ENCODE measurements around the gene CDH11.

CDH11 gene

DNA sequence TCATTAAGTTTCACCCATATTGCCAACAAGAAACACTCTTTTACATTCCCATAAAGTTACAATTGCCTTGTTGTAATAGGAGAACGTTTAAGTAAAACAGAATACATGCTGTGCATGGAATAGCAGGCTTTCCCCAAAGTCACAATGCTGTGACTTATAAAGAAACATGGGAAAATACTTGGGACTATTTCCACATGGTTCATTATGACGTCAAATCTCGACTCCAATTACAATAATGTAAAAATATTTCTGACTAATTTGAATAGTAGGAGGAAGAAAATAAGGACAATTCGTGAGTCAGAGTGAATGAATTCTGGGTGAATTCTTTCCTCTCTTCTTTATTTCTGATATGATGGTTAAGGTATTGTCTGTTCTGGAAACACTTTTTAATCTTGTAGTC is 52.8 kb downstream of the CDH11 start:
- no peak for DNase-seq

DNA sequence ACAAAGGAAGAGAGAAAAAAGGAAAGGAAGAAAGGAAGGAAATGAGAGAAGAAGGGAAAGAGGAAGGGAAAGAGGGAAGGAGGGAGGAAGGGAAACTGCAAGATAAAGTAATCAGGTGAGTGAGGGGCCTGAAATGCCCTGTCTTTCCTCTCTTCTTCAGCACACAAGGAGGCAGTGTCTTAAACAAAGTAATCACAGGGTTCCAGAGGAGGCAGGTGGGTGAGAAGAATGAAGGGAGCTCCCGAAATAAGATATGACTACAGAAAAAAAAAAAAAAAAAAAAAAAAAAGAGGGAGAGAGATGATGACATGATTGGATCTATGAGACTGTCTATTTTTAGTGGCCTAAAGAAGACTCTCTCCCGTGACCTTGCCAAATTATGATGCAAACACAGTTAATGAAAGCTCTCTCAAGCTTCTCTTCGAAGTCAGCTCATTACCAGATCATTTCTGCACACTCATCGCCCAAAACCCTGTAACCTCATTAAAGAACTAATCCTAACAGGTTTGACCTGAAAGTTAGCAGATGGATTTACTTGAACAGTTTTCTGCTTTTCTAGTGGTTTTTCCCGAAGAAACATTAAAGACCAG is 53.6 kb downstream of the CDH11 start:
- DNase-seq = no peak

GRCh38 chr16:65066651-65067050 is 55.2 kb downstream of the CDH11 start:
- no peak for DNase-seq

GRCh38 chr16:65065031-65065430 is 56.8 kb downstream of the CDH11 start:
- DNase-seq = no peak

- DNase-seq = no peak
Measured at GRCh38 chr16:65064131-65064530, 57.7 kb downstream of the CDH11 start.

DNA sequence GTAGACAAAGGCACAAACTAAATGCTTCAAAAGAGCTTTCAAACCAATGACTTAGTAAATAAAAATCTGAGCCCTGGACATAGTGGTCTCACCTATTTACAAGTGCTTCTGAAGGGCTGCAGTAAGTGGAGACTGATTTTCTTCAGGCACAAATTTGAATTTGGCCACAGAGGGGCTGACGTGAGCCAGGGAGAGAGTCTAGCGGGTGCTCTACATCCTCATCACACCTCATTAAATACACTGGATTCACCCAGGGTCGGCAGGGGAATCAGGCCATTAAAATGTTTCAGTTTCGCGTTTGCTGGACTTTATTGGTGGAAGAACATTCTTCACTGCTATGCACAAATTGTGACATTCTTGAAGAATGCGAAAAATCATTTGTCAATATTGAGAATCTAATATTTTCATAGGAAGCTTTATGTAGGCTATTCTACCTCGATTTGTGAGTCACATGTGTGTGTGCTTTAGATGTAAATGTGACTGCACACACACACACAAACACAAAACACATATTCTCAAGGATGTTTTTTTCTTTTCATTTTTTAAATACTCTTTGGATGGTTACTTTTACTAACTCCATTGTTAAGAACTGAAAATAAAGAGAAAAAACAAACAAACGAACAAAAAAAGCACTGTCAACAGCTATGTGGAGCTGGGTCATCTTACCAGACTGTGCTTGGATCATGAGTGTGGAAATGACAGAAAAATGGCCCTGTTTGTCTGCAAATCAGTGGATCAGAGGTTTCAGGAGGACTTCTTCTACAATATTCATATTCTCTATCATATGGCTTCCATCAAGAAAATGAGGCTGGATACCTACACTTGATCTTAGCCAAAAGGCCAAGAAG is 58.9 kb downstream of the CDH11 start:
- DNase-seq = no peak

GRCh38 chr16:65061935-65062518 is 59.8 kb downstream of the CDH11 start:
- DNase-seq = no peak

DNA sequence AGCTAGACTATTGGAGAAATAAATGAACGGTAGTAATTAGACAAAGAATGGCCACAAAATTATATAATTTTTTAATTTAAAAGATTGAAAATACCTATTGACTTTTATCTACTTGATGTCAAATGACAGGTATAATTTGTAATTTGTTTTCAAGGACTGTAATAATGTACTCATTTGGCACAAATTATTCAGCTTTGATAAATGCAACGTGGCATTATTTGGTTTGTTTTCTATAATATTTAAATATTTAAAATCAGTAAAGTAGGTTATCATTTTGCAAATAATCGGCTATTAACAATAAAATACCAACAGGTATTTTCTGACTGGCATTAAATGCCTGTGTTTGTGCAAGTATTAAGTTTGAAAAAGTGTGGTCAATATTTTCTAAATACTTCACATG is 60.6 kb downstream of the CDH11 start:
- no peak for DNase-seq

- DNase-seq = no peak
Measured at GRCh38 chr16:65059406-65059980, 62.4 kb downstream of the CDH11 start.

DNA sequence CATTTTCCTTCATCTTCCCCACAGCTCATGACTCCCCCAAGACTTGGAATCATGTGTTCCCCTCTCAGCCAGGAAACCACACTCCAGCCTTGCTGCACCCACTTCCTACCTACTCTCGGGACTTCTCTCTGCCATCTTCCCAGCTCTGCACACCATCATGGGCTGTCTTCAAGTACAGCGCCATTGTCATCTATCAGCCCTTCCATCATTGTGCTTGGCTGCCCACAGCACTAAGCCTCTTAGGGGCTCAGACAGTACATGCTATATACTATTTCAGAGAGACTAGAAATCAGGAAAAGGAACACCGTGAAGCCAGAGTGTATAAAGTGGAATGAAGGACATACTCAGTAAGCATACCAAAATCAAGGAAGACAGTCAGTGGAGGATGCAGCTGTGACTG is 64.7 kb downstream of the CDH11 start:
- DNase-seq = no peak

- DNase-seq = no peak
Measured at GRCh38 chr16:65054457-65054856, 67.4 kb downstream of the CDH11 start.

- DNase-seq = no peak
Measured at GRCh38 chr16:65049679-65050078, 72.2 kb downstream of the CDH11 start.

DNA sequence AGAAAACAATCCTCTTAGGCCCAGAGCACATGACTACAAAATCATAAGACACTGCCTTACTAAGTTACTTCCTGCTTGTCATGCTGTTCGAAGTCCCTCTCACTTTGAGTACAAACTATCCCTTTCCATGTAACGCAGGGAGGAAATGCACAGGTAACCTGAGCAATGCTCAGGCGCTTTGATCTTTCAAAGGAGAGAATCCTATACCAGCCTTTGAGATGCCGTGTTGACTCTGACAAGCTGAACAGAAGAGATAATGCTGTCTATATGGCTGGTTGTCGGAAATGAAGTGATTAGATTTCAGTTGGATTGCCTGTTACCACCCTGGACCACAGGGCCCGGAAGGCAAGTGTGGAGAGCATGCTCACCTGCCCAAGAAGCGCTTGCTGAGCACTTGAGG is 75.9 kb downstream of the CDH11 start:
- no peak for DNase-seq

- no peak for DNase-seq
Measured at GRCh38 chr16:65044873-65045272, 77.0 kb downstream of the CDH11 start.

DNA sequence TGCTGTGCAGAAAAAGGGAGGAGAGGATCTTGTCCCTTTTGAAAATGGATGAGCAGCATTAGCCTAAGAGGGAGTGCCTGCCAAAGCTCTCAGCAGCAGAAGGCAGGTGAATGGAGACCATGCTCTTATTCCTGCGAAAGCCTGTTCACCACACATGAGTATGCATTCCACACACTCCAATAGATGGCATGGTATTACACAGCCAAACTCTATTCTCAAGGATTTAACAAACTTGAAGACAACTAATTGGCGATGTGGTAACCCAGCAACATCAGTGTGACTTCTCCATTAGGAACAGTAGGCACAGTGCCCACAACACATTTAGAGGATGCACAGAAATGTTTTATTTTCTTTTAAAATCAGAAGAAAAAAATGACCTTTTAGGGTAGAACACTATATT is 77.8 kb downstream of the CDH11 start:
- no peak for DNase-seq

- no peak for DNase-seq
Measured at GRCh38 chr16:65042438-65043365, 79.2 kb downstream of the CDH11 start.

- no peak for DNase-seq
Measured at GRCh38 chr16:65041667-65042066, 80.2 kb downstream of the CDH11 start.

DNA sequence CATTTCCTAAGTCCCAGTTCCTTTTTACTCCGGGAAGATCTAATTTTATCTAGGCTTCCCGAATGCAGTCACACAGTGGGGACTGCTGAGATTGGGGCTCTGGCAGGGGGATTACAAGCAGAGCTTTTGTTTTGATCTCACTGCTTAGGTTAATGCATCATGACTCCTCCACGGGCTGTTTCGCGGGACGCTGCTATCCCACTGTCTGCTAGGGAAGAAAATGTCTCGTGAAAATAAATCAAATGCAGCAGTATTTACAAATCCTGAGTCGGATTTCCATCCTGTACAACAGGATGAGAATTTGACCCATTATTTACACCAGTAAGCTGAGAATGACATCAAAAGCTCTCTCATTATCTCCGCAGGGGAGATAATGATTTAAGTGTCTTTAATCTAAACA is 83.8 kb downstream of the CDH11 start:
- DNase-seq = no peak

DNA sequence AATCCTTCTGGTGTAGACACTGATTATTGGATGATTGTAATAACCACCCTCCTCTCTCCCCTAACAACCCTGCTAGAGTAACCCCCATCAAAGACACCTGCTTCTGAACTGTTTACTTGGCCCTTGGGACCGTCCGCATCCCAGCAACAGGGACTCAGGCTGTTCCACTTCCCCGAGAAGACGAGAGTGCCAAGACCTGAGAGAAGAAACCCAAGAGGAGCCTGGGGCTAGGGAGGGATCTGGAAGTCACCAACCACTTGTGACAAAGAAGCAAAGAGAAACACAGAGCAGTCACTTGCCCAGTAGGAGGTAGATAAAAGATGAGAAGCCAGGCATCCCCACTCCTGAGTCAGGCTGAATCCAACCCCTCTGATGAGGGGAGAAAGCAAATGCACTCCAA is 84.3 kb downstream of the CDH11 start:
- DNase-seq = no peak

DNA sequence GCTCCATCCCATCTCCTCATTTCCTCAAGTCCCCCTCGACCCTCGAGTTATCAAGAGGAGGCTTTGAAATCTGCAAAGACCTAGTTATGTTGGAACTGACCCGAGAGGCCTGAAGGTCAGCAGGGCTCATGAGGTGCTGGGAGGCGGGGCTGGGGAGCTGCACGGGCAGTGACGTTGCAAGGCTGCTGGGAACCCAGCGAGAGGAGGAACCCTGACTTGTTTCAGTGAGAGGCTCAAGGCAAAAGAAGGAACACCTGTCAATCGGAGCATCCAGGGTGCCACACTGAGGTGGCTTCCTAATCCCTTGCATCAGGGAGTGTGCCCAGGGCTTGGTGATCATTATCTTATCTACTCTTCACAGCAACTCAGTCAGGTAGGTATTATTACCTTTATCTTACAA is 86.9 kb downstream of the CDH11 start:
- no peak for DNase-seq

DNA sequence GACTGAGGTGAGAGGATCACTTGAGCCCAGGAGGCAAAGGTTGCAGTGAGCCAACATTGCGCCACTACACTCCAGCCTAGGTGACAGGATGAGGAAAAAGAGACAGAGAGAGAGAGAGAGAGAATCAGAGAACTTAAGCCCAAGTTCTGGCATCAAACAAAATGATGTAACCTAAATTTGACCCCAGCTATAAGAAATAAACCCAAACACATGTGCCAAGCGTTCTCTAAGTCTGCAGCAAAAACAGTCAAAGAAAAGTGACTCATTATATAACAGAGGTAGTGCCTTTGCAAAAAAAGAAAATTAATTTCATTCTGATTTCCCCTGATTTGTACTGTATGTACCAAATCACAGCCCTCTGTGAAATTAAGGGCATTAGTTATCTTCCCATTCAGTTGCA is 89.5 kb downstream of the CDH11 start:
- no peak for DNase-seq

DNA sequence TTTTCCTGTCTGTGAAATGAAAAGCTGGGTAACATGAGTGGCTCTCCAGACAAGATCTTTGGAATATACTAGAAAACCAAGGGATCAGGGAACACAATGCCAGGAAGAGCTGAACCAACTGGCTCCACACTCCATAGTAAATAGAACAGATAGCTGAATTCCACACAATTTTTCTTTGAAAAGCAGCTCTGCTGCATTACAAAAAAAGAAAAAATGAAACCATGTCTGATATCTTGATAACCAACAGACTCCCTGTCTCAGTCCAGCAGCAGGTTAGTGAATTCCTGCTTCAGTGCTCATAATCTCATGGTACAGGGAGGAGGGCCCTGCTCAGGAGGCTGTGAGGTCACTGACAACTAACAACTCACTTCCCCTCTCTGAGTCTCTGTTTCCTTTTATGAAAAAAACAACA is 97.1 kb downstream of the CDH11 start:
- no peak for DNase-seq

DNA sequence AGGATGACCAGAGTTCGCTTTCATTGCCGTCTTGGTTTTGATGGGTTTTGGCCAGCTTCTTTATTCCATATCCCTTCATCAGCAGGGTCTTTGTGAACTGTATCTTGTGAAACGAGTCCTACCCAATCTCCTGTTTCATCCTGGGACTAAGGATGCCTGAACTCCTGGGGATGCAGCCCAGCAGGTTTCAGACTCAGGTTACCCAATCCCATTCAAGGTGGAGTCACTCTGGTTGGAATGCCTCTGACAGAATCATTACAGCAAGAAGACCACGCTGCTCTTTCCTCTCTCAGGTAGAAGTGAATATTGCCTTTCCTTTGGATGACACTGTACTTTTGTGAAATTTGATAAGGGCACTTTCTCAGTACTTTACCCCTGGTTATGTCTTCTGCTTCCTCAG is 98.1 kb downstream of the CDH11 start:
- no peak for DNase-seq
